GM12892 (cell line): ENCODE data around the gene CD33.

Source experiments
- DNase-seq: peaks from one replicate; pipeline ENCODE4 v3.0.0; 2011; ENCODE audit not compliant: insufficient read length
- FAIRE-seq: peaks from 2 replicates; lab custom pipeline; 2011; peaks lifted over from hg19 to GRCh38; lab: Jason Lieb, UNC
- POLR2A ChIP-seq: IDR thresholded peaks from 2 replicates; pipeline ENCODE4 v1.6.1; 2011; ENCODE audit warnings: low read depth, low read length, control low read depth
- POLR2AphosphoS5 ChIP-seq: IDR thresholded peaks from 2 replicates; pipeline ENCODE4 v1.6.1; 2011; ENCODE audit warnings: low read depth, low read length, control low read depth
- TAF1 ChIP-seq: IDR thresholded peaks from 2 replicates; pipeline ENCODE4 v1.6.1; 2011; ENCODE audit warnings: low read depth, mild to moderate bottlenecking, control low read depth, low read length, borderline replicate concordance

Gene CD33

GRCh38 chr19:51211833-51212232 is 13.0 kb upstream of the CD33 start:
- TF ChIP-seq POLR2AphosphoS5 (no peak), POLR2A (no peak), TAF1 (no peak)
- DNase-seq (no peak), FAIRE-seq (no peak)

- TF ChIP-seq POLR2AphosphoS5 (no peak), POLR2A (no peak), TAF1 (no peak)
- FAIRE-seq (no peak), DNase-seq (no peak)
Observed at GRCh38 chr19:51219307-51219706, 5.6 kb upstream of the CD33 start.

DNA sequence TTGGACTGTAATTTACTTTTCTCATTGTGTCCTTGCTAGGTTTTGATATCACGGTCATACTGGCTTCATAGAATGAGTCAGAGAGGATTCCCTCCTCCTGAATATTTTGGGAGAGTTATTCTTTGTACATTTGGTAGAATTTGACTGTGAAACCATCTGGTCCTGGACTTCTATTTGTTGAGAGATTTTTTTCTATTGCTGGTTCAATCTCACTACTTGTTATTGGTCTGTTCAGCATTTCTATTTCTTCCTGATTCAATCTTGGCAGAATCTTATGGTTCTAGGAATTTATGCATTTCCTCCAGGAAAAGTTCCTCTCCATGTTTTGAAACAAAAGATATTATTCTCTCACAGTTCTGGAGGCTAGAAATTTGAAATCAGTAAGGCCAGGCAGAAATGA is 4.9 kb upstream of the CD33 start:
- DNase-seq (no peak), FAIRE-seq (no peak)
- TF ChIP-seq TAF1 = no peak
- TF ChIP-seq POLR2AphosphoS5 = no peak
- TF ChIP-seq POLR2A = no peak

DNA sequence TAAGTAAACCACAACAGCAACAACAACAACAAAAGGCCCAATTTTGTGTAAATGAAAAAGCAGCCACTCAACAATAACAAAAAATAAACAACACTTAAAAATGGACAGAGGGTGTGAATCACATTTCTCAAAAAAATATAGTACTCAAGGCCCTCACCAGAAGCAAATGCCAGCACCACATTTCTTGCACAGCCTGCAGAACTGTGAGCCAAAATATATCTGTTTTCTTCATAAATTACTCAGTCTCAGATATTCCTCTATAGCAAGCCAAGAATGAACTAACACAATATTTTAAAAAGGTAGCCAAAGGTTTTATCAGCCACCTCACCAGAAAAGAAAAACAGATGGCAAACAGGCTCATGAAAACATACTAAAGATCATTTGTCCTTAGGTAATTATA is 3.9 kb upstream of the CD33 start:
- no peak for DNase-seq

DNA sequence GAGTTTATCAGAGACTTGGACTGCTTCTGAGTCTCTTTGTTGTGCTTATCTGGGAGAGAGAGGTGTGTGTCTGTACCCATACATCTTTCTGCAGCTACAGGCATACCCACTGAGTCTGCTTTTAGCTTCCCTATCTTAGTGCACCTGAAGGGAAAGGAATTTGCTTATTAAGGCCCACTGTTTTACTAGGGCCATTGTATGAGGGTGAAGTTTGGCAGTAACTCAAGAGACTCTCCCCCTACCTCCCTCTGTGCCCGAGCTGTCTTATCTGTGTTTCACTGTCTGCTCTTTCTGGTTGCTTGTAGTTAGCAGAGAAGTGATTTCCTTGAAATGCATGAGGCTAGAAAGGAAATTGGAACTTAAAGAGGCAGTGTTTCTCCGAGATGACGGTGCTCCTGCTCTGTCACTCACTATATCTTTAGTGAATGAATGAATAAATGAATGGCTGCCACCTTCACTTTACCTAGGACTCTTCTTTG is 678 bp upstream of the CD33 start:
- no peak for FAIRE-seq
- TF ChIP-seq TAF1 (no peak), POLR2A (no peak), POLR2AphosphoS5 (no peak)
- DNase-seq = no peak

More for the DNA sequence above, 3.9 kb upstream of the CD33 start:
- TF ChIP-seq POLR2A (no peak), POLR2AphosphoS5 (no peak), TAF1 (no peak)
- FAIRE-seq = no peak

DNA sequence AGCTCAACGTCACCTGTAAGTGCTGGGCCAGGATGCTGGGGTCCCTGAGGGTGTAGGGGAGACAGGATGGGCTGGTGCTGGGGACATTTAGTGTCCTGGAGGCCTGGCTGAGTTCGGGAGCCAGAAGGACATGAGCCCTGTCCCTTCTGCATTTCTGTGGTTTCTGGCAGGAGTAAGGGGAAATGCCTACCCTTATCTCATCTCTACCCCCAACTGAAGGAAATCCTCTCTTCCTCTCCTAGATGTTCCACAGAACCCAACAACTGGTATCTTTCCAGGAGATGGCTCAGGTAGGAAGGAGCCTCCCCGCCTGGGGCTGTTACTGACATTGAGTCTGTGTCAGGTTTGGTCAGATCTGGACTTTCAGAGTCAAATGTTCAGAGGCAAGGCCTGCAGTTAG is 1.2 kb downstream of the CD33 start:
- TF ChIP-seq POLR2AphosphoS5 (no peak), TAF1 (no peak), POLR2A (no peak)
- FAIRE-seq (no peak), DNase-seq (no peak)

DNA sequence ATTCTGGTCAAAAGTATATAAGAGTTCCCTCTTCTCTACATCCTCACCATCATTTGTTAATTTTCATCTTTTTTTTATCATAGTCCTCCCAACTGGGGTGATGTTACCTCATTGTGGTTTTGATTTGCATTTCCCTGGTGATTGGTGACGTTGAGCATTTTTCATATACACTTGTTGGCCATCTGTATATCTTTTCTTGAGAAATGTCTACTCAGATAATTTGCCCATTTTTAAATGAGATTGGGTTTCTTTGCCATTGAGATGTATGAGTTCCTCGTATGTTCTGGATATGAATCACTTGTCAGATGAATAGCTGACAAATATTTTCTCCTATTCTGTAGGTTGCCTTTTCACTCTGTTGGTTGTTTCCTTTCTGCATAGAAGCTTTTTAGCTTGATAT is 2.4 kb downstream of the CD33 start:
- no peak for FAIRE-seq
- TF ChIP-seq TAF1 (no peak), POLR2A (no peak), POLR2AphosphoS5 (no peak)
- no peak for DNase-seq

DNA sequence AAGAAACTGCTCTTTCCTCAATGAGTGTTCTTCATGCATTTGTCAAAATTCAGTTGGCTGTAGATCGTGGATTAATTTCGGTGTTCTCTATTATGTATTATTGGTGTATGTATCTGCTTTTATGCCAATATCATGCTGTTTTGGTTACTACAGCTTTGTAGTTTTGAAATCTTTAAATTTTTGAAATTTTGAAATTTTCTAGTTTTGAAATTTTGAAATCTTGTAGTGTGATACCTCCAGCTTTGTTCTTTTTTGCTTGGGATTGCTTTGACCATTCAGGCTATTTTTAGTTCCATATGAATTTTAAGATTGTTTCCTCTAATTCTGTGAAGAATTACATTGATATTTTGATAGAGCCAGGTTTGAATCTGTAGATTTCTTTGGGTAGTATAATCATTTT is 3.1 kb downstream of the CD33 start:
- no peak for FAIRE-seq
- TF ChIP-seq POLR2AphosphoS5 (no peak), POLR2A (no peak), TAF1 (no peak)
- DNase-seq = no peak

DNA sequence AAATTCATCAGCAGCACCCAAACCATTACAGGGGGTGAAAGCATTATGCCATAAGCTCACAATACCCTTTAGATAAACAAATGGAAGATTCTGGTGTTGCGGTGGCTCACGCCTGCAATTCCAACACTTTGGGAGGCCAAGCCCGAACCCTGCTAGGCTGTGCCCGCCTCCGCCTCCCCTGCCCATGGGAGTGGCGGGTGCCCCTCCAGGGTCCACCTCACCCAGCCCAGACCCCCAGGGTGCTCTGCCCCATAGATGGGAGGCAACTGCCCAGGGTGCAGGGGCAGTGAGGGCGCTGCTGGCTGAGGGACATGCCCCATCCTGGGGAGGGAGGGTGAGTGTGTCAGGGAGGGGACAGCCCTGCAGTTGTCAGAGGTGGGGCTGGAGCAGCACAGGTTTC is 16.0 kb downstream of the CD33 start:
- FAIRE-seq (no peak), DNase-seq (no peak)
- TF ChIP-seq TAF1 (no peak), POLR2A (no peak), POLR2AphosphoS5 (no peak)

GRCh38 chr19:51242881-51243630 is 18.2 kb downstream of the CD33 start:
- no peak for TF ChIP-seq TAF1
- no peak for TF ChIP-seq POLR2A
- TF ChIP-seq POLR2AphosphoS5 = no peak
- DNase-seq = no peak
- no peak for FAIRE-seq

DNA sequence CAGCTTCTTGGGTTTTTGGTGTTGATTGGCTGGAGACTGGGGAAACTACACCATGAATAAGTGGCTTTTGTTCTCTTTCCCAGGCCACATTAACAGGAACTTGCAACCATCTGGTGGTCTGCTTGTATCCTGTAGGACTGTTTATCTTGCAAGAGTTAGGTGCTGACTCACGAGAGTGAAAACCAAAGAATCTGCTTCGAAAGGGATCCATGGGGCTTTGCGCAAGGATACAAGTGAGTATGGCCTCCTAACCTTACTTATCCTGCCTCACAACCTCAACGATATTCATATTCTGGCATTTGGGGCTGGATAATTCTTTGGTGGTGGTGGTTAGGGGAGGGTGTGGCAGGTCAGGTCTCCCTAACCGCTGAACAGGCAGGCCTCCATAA is 21.3 kb downstream of the CD33 start:
- DNase-seq (no peak), FAIRE-seq (no peak)
- TF ChIP-seq TAF1 (no peak), POLR2AphosphoS5 (no peak), POLR2A (no peak)

- TF ChIP-seq POLR2A (no peak), TAF1 (no peak), POLR2AphosphoS5 (no peak)
- no peak for DNase-seq
- FAIRE-seq = peak; percentile 40
Observed at GRCh38 chr19:51247972-51248590, 23.2 kb downstream of the CD33 start.
